HG02884 (cell line): ENCODE results near the gene CHI3L1.
"Not testable (repeated sequence)": the region's sequence is repeated elsewhere in the genome, so short reads cannot be mapped to it uniquely, and the experiment has no call there.

Source experiments
- ATAC-seq: cut with Tn5 transposase; IDR thresholded peaks from one replicate; pipeline ENCODE4 v1.9.1; 2021; ENCODE audit warnings: mild to moderate bottlenecking, moderate library complexity; ENCODE audit not compliant: unreplicated experiment

The CHI3L1 gene

GRCh38 chr1:203186446-203187303 lies at the start of gene CHI3L1:
TSS of gene CHI3L1 (minus strand) at chr1:203186704. CDS start at chr1:203186623, 81 bp downstream.
- no peak for ATAC-seq

DNA sequence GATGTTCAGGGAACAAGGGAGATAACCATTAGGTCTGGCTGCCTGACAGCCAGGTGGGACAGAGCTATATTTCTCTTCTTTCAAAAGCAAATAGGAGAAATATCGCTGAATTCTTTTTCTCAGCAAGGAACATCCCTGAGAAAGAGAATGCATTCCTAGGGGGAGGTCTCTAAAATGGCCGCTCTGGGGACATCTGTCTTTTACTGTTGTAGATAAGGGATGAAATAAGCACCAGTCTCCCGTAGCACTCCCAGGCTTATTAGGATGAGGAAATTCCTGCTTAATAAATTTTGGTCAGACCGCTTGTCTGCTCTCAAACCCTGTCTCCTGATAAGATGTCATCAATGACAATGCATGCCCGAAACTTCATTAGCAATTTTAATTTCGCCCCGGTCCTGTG lies 48.4 kb upstream of the CHI3L1 start:
- ATAC-seq, result not testable (repeated sequence)

DNA sequence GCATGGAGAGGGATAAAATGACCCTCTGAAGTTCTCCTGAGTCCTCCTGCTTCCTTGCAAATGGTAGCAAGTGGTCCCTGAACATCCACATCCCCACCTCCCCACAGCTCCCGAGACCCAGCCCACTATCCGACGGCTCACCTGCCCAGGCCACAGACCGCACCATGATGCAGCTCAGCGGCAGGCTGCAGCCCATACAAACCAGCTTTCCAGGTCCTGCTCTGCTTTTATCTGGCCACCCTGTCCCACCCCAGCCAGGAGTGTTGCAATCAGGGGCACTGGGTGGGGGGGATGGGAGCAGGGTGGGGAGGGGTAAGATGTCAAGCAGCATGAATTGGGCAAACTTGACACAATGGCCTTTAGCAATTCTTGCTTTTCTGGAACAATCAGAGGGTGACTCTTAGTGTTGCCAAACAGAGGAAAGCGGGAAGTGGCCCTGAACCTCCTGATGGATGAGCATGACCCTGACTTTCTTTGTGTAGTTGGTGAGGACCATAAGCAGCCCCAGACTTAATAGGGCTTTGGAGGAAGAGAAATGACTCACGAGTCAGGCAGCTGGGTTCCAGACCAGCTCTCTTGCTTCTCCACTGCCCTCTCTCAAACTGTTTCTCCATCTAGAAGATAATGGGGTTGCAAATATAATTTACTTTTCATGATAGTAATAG lies 43.1 kb upstream of the CHI3L1 start, which contains the start of gene CHIT1:
CHIT1 (minus strand) TSS at position 203 of the 665 bp plus-strand sequence; CDS start at position 166, 37 bp downstream.
- no peak for ATAC-seq

DNA sequence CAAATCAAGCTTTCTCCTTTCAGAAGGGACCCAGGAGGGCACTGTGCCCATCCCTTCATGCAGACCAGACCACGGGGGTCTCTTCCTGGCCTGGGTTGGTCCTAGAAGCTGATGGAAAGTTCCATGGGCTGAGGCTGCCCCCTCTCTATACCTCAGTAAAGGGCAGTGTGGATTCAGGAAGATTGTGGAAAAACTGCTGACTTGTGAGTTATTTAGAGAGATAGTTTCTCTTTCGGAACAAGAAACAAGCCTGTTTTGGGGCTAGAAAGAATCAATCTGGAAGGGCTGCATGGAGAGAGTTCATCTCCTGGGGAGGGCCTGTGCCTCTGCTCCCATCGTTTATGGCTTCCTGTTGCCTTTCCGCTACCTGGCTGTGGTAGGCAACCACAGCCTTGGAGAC lies 42.2 kb upstream of the CHI3L1 start:
- ATAC-seq, result no peak

- ATAC-seq, result no peak
Measured at GRCh38 chr1:203227371-203228083, 41.0 kb upstream of the CHI3L1 start.

DNA sequence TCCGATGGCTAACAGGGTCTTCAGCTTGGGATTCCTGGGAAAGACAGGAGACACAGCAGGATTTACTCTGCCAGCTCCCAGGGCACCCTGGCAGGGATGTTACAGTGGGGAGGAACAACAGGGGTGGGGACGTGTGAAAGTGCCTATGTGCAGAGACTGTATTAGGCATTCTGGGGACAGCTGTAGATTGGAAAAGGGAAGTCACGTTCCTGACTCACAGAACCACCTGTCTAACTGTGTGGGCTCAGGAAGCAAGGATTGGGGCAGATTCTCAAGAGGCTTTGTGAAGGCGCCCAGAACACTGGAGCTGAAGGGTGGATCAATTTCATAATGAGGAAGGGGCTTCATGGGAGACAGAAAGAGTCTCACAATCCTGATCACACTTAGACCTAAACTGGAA lies 38.6 kb upstream of the CHI3L1 start:
- ATAC-seq, result no peak

DNA sequence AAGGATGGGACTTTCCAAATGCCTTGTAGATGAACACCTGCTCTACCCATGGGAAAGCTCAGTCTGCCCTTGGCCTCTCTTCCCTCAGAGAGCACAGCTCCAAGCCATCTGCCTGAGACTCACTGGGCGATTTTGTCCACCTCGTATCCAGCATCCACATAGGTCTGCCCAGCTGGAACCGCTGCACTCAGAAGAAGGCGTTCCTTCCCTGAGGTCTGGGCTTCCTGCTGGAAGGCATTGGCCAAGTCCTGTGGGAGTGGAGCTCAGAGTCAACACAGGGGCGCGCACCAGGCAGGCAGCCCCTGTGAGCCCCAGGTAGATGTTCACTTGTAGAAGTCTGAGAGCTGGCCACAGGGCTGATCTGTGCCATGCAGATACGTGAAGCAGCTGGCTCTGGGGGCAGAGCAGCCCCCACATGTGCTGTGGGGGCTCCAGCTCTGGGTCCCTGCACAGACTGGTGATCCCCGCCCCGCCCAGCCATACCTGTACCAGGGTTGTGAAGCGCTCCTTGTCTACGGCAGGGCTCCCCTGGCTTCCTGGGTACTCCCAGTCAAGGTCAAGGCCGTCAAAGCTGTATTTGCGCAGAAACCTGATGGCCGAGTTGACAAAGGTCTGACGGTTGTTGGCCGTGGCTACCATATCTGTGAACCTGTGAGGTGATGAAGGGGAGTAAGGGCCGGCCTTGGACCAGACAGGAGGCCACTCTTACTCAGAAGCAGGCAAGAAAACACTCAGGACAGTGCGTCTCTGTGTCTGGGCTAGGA lies 36.7 kb upstream of the CHI3L1 start:
- ATAC-seq, result no peak

DNA sequence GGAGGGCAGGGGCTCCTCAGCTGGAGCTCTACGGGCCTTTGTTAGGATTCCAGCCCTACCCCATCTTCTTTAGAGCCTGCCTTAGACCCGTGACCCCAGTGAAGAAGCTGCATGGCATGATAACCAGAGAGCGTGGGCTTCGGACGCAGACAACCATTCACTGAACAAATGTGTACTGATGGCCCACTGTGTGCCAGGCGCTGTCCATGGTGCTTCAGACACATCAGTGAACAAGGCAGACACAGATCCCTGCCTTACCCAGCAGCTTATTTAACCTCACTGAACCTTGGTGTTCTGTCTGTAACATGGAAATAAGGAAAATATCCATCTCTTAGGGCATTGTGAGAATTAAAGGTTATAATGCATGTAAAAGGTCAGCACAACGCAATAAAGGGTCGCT lies 33.4 kb upstream of the CHI3L1 start:
- no peak for ATAC-seq

DNA sequence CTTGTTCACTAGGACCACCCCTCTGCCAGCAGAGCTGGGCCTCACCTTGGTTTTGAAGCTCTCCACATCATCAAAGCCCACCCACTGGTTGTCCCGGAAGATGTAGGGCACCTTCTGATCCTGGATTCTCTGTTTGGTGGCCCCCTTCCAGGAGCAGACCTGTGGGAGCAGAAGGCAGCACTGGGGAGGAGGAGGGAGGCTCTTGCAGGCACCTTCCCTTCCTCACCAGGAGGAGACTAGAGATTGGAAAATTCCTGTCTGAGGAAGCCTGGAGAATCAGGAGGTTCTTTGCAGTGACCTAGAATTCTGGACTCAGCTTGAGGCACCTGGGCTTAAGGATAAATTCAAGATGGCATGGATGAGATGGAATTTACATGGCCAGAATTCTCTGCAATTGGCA lies 32.7 kb upstream of the CHI3L1 start:
- no peak for ATAC-seq

GRCh38 chr1:203217668-203218067 lies 31.2 kb upstream of the CHI3L1 start:
- ATAC-seq, result no peak

GRCh38 chr1:203217139-203217655 lies 30.7 kb upstream of the CHI3L1 start:
- ATAC-seq, result no peak

GRCh38 chr1:203216274-203217138 lies 30.0 kb upstream of the CHI3L1 start:
- no peak for ATAC-seq

- no peak for ATAC-seq
Measured at GRCh38 chr1:203215573-203215972, 29.1 kb upstream of the CHI3L1 start.

DNA sequence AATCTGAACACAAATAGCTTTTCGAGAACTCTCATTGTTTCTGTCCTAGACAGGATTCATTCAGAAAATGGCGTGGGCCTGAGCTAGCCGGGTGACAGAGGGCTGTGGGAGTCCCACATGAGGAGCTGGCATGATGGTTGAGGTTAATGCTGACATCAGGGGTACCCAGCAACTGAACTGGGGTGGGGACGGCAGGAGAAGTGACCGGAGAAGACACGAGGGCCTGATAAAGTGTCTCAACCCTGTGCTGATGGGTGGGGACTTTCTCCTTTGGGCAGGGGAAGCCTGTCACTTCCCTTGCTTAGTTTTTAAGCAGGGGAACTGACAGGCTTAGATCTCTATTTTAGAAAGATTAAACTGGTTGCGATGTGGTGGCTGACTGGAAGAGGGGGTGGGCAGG lies 28.4 kb upstream of the CHI3L1 start:
- no peak for ATAC-seq

DNA sequence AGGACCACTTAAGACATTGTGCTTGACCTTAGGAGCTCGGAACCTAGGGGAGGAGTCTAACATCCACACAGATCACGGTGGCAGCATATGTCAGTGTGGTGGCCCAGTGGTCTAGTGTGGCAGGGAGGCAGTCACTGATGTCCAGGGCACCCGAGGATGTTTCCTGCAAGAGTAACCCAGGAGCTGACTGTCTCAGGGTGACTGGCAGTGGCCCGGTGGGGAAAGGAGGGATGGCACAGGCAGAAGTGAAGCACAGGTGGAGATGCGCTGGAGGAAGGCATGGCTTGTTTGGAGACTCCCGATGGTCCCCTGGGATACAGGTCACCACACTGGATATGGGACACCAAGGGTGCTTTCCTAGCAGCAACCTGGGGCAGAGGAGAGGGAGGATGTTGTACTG lies 26.6 kb upstream of the CHI3L1 start:
- ATAC-seq, result no peak

- ATAC-seq, result no peak
Measured at GRCh38 chr1:203211812-203212211, 25.3 kb upstream of the CHI3L1 start.

- ATAC-seq, result no peak
Measured at GRCh38 chr1:203210988-203211387, 24.5 kb upstream of the CHI3L1 start.

- ATAC-seq, result no peak
Measured at GRCh38 chr1:203210350-203210749, 23.8 kb upstream of the CHI3L1 start.

GRCh38 chr1:203208181-203208580 lies 21.7 kb upstream of the CHI3L1 start:
- no peak for ATAC-seq

GRCh38 chr1:203207751-203208150 lies 21.2 kb upstream of the CHI3L1 start:
- ATAC-seq, result no peak
